MM.1S (cell line): Measurements from ENCODE around the gene AGPS.
"Not testable (repeated sequence)": the region's sequence is repeated elsewhere in the genome, so short reads cannot be mapped to it uniquely, and the experiment has no call there.

Experiments used
- DNase-seq: peaks from one replicate; pipeline ENCODE4 v3.0.0-alpha.2; 2015
- H2AFZ ChIP-seq: fragments of 300-600 bp; sonication (generic); 2 replicates; pipeline ENCODE4 v1.6.0; 2016; ENCODE audit warnings: antibody characterized with exemption, low read length
- H3F3A ChIP-seq: fragments of 300-600 bp; sonication (generic); 2 replicates; pipeline ENCODE4 v1.6.1; 2016; ENCODE audit warnings: mild to moderate bottlenecking, antibody characterized with exemption, low read length, moderate library complexity, mixed read lengths; ENCODE audit not compliant: insufficient read depth
- H3K27ac ChIP-seq: fragments of 300-600 bp; sonication (generic); 2 replicates; pipeline ENCODE4 v1.5.1; 2016; ENCODE audit warnings: mild to moderate bottlenecking, low read length
- H3K27me3 ChIP-seq: fragments of 300-600 bp; sonication (generic); replicated peaks from 2 replicates; pipeline ENCODE4 v1.6.0; 2016; ENCODE audit warnings: low read length; ENCODE audit not compliant: insufficient read depth
- H3K36me3 ChIP-seq: fragments of 300-600 bp; sonication (generic); replicated peaks from 2 replicates; pipeline ENCODE4 v1.6.1; 2016; ENCODE audit warnings: mild to moderate bottlenecking, low read length, mixed read lengths; ENCODE audit not compliant: insufficient read depth
- H3K4me1 ChIP-seq: fragments of 300-600 bp; sonication (generic); 2 replicates; pipeline ENCODE4 v1.6.1; 2016; ENCODE audit warnings: low read length, mixed read lengths
- H3K4me2 ChIP-seq: fragments of 300-600 bp; sonication (generic); 2 replicates; pipeline ENCODE4 v1.6.0; 2016; ENCODE audit warnings: low read depth, low read length
- H3K4me3 ChIP-seq: fragments of 300-600 bp; sonication (generic); 2 replicates; pipeline ENCODE4 v1.5.1; 2016; ENCODE audit warnings: low read length, mixed read lengths
- H3K79me2 ChIP-seq: fragments of 300-600 bp; sonication (generic); 2 replicates; pipeline ENCODE4 v1.6.1; 2016; ENCODE audit warnings: mixed run types, low read length, mixed read lengths
- H3K9ac ChIP-seq: fragments of 300-600 bp; sonication (generic); 2 replicates; pipeline ENCODE4 v1.6.1; 2016; ENCODE audit warnings: low read length, mixed read lengths
- H3K9me2 ChIP-seq: fragments of 300-600 bp; sonication (generic); replicated peaks from 2 replicates; pipeline ENCODE4 v1.6.1; 2016; ENCODE audit warnings: mild to moderate bottlenecking, low read length, mixed read lengths; ENCODE audit not compliant: insufficient read depth
- H3K9me3 ChIP-seq: fragments of 300-600 bp; sonication (generic); replicated peaks from 2 replicates; pipeline ENCODE4 v1.6.1; 2016; ENCODE audit warnings: mild to moderate bottlenecking, low read length, mixed read lengths; ENCODE audit not compliant: insufficient read depth
- H4K20me1 ChIP-seq: fragments of 300-600 bp; sonication (generic); 2 replicates; pipeline ENCODE4 v1.6.1; 2016; ENCODE audit warnings: mild to moderate bottlenecking, low read length, moderate library complexity, mixed read lengths; ENCODE audit not compliant: insufficient read depth
- CTCF ChIP-seq: fragments of 300-600 bp; sonication (generic); IDR thresholded peaks from 2 replicates; pipeline ENCODE4 v1.5.1; 2016; ENCODE audit warnings: antibody characterized with exemption, low read length, mixed read lengths
- EZH2 ChIP-seq: fragments of 300-600 bp; sonication (generic); optimal IDR thresholded peaks from 2 replicates; pipeline ENCODE3; 2017; ENCODE audit warnings: low read depth, mild to moderate bottlenecking, antibody characterized with exemption, low read length, mixed read lengths
- EZH2phosphoT487 ChIP-seq: fragments of 300-600 bp; sonication (generic); IDR thresholded peaks from 2 replicates; pipeline ENCODE4 v1.6.1; 2018; ENCODE audit warnings: antibody characterized with exemption, low read length

The AGPS gene

GRCh38 chr2:177405029-177405692, 12.6 kb downstream of the AGPS start:
- Histone ChIP-seq H3K4me1 (no peaks in the 10 kb centered on the region), H3K27ac (no peak overlapping the region), H3K4me3 (no peak overlapping the region), H3K4me2 (no peak overlapping the region), H3K9me3 (no peaks in the 10 kb centered on the region), H3K36me3 (no peaks in the 10 kb centered on the region), H3F3A (no peaks in the 10 kb centered on the region), H2AFZ (no peak overlapping the region), H3K9ac (no peak overlapping the region), H3K27me3 (no peaks in the 10 kb centered on the region), H4K20me1 (0 out of 2 replicates have a peak, but pooled peaks cover 5% of the 10 kb centered on the region), H3K9me2 (no peaks in the 10 kb centered on the region), H3K79me2 (peaks cover 96% of the 10 kb centered on the region)
- no peak for DNase-seq
- TF ChIP-seq EZH2 (no peak), CTCF (no peak), EZH2phosphoT487 (no peak)

DNA sequence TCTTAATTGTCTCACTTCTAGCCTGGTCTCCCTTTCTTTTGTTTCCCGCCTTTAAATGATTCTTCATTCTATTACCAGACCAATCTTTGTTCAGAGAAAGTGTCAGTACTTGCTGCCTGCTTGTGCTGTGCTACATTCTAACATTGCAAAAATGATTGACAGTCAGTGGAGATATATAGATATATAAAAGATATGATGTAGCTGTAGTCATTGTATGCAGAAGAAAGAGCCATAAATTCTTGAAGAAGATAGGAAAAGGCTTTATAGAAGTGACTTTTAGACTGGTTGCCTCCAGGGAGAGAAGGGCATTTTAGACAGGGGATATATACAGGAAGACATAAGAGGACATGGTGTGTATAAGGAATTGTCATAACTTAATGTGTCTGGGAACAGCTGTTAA, 13.6 kb downstream of the AGPS start:
- Histone ChIP-seq H3K36me3 (no peaks in the 10 kb centered on the region), H3K4me1 (no peaks in the 10 kb centered on the region), H3K4me3 (no peak overlapping the region), H3K27me3 (no peaks in the 10 kb centered on the region), H3K9me3 (no peaks in the 10 kb centered on the region), H4K20me1 (no peaks in the 10 kb centered on the region), H3K79me2 (peaks cover 94% of the 10 kb centered on the region), H3F3A (no peaks in the 10 kb centered on the region), H2AFZ (no peak overlapping the region), H3K9me2 (no peaks in the 10 kb centered on the region), H3K9ac (no peak overlapping the region), H3K27ac (no peak overlapping the region), H3K4me2 (no peak overlapping the region)
- no peak for DNase-seq
- TF ChIP-seq EZH2phosphoT487 (no peak), EZH2 (no peak), CTCF (no peak)

GRCh38 chr2:177407031-177407430, 14.5 kb downstream of the AGPS start:
- no peaks in the 10 kb centered on the region for H3K27me3 ChIP-seq
- peaks cover 93% of the 10 kb centered on the region for H3K79me2 ChIP-seq
- no peak overlapping the region for H3K9ac ChIP-seq
- no peaks in the 10 kb centered on the region for H3K9me3 ChIP-seq
- no peaks in the 10 kb centered on the region for H3F3A ChIP-seq
- no peaks in the 10 kb centered on the region for H4K20me1 ChIP-seq
- H3K4me3 ChIP-seq = no peak overlapping the region
- no peak for DNase-seq
- H3K36me3 ChIP-seq = no peaks in the 10 kb centered on the region
- no peaks in the 10 kb centered on the region for H3K9me2 ChIP-seq
- no peak for TF ChIP-seq CTCF
- TF ChIP-seq EZH2phosphoT487 = no peak
- TF ChIP-seq EZH2 = no peak
- no peak overlapping the region for H2AFZ ChIP-seq
- no peaks in the 10 kb centered on the region for H3K4me1 ChIP-seq
- H3K4me2 ChIP-seq = no peak overlapping the region
- no peak overlapping the region for H3K27ac ChIP-seq

DNA sequence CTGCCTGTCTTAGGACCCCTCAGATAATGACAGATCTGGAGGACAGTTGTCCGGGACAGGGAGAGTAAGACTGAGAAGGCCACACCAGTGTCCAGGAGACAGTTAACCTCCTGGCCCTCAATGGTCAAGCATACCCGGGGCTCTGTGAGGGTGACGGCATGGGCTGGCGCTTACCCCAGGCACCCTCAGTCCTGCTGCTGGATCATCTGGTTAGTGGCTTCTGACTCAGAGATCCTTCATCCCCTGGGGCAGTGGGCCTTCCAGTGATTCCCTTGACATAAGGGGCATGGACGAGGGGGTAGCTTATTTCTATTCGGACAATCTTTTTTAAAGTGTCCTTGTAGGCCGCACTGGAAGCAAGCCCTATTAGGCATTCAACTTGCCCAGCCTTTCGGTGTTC, 18.1 kb downstream of the AGPS start:
- not testable (repeated sequence) for H2AFZ ChIP-seq, DNase-seq, H3K4me2 ChIP-seq, H3K4me1 ChIP-seq, H3F3A ChIP-seq, H3K9me3 ChIP-seq, H4K20me1 ChIP-seq, H3K36me3 ChIP-seq, H3K9ac ChIP-seq, H3K27ac ChIP-seq, H3K4me3 ChIP-seq, H3K9me2 ChIP-seq, H3K27me3 ChIP-seq
- H3K79me2 ChIP-seq = peaks cover 75% of the 10 kb centered on the region
